ENCODE measurements around the gene CASP12.

Gene CASP12

DNA sequence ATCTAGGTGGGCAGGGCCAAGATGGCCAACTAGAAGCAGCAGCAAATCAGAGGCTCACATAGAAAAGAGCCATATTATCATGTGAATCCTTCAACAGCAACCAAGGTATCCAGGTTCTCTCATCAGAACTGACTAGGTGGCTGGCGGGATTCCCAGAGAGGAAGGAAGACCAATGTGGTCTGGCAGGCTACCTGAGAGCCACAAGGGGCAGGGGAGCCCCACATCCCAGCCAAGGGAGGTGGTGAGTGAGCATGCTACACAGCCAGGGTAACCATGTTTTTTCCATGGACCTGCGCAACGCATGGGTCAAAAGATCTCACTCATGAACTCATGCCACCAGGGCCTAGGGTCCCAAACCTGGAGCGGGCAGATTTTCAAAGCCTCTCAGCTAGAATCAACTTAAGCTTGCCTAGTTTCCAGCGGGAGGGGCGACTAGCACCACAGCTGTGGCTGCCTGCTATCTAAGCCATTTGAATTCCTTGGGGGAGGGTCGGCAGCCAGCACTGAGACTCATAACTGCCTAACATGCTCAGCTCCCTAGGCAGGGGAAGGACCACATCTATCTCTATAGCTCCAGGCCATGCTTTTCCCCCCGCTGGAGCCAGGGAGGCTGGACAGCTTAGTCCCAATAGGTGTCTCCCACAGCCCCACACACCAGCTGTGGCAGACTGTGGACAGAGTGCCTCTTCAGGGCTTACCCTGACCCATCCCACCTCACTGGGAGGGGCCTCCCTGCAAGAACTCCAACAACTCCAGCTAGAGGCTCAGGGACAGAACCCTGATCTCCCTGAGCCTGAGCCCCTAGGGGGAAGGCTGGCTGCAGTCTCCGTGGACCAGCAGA is 28.7 kb upstream of the CASP12 start:
- DNase-seq (ENCODE audit: low read depth): no peak
- H3K4me3 ChIP-seq (ENCODE audit: control insufficient read depth, low read depth, low read length): no peak overlapping the region
- no peak for TF ChIP-seq CTCF (conservative IDR thresholded peaks at IDR 0.05; ENCODE audit: control insufficient read depth, insufficient read depth, low read depth, low read length)

DNA sequence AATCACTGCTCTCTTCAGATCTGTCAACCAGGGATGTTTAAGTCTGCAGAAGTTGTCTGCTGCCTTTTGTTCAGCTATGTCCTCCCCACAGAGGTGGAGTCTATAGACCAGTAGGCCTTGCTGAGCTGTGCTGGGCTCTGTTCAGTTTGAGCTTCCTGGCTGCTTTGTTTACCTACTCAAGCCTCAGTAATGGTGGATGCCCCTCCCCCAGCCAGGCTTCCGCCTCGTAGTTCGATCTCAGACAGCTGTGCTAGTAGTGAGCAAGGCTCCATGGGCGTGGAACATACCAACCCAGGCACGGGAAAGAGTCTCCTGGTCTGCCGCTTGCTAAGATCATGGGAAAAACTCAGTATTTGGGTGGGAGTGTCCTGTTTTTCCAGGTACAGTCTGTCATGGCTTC is 27.6 kb upstream of the CASP12 start:
- H3K4me3 ChIP-seq (ENCODE audit: control insufficient read depth, low read depth, low read length): no peak overlapping the region
- TF ChIP-seq CTCF (conservative IDR thresholded peaks at IDR 0.05; ENCODE audit: control insufficient read depth, insufficient read depth, low read depth, low read length): no peak

DNA sequence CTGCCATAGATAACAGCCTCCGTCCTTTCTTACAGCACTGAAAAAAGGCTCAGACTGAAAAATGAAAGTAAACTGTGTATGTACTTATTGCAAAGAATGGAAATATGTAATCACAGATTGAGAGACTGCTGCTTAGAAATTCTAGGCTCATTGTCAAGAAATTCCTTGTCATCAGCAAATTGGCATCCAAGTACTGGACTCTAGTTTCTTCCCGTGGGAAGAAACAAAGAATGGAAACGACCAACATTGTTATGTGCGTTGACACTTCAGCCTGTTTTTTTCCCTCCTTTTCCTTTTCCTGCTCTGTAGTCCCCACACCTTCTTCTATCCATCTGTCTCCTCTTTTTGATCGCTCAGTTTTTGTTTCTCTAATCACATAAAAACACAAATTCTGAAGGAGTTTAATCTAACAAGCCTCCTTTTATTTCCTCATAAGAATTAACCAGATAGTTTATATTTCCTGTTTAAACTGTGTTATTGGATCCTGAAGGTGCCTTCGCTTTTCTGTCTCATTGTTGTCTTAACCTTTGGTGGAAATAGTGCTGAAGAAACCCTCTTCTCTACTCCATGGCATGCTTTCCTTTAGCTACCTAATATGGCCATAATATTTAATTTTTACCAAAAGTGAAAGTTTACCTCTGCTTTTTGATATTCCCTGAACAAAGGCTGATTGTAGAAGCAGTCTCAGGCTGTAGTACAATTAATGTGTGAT is 20.0 kb upstream of the CASP12 start:
- no peak for TF ChIP-seq CTCF (conservative IDR thresholded peaks at IDR 0.05; ENCODE audit: control insufficient read depth, insufficient read depth, low read depth, low read length)
- peak overlapping the region; percentile 42 for H3K4me3 ChIP-seq (ENCODE audit: control insufficient read depth, low read depth, low read length)
- peak; percentile 78 for DNase-seq (ENCODE audit: low read depth)

More for the DNA sequence above, 27.6 kb upstream of the CASP12 start:
- no peak for DNase-seq (ENCODE audit: low read depth)

DNA sequence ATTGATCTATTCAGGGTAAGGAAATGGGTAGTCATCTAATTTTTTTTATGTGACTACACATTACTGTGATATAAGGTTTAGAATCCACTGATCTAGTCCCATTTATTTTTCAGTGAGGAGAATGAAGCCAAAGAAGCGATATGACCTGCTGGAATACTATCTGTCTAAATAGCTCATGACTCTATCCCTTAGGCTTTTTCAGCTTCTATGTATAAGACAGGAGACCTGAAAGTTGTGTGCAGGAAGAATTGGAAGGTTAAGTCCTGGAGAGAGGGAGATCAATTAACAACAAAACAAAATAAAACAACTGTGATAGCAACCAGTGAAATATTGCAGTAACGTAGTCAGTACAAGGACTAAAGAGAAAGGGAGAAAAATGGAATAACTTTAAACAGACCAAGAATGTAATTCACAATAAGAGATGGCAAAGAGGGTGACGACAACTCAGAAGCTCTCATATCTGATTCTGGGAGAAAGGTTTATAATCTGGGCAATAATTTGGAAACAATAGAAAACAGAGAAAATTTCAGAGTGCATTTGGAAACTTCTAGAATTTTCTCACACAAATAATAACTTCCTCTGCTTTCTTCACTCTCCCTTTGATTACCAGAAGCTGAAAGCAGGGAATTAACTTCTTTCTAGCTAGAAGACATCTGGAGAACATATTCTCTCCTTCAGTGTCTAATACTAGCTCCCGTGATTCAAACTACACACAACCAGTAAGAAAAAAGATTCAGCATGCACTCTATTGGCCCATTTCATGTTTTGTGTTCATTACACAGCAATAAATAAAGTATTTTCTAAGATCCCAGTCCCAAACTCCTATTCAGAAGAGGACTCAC is 19.2 kb upstream of the CASP12 start:
- H3K4me3 ChIP-seq (ENCODE audit: control insufficient read depth, low read depth, low read length): peak overlapping the region; percentile 42
- no peak for TF ChIP-seq CTCF (conservative IDR thresholded peaks at IDR 0.05; ENCODE audit: control insufficient read depth, insufficient read depth, low read depth, low read length)
- DNase-seq (ENCODE audit: low read depth): no peak

GRCh38 chr11:104916442-104916841 is 18.2 kb upstream of the CASP12 start:
- no peak for TF ChIP-seq CTCF (conservative IDR thresholded peaks at IDR 0.05; ENCODE audit: control insufficient read depth, insufficient read depth, low read depth, low read length)
- peak; percentile 8 for DNase-seq (ENCODE audit: low read depth)
- H3K4me3 ChIP-seq (ENCODE audit: control insufficient read depth, low read depth, low read length): no peak overlapping the region

GRCh38 chr11:104912102-104912501 is 13.8 kb upstream of the CASP12 start:
- no peak for TF ChIP-seq CTCF (conservative IDR thresholded peaks at IDR 0.05; ENCODE audit: control insufficient read depth, insufficient read depth, low read depth, low read length)
- H3K4me3 ChIP-seq (ENCODE audit: control insufficient read depth, low read depth, low read length): no peak overlapping the region
- DNase-seq (ENCODE audit: low read depth): no peak
